HEK293 (cell line): ENCODE data around the gene ZBTB47.

Experiments used
- HOXA7 ChIP-seq: sonication (generic); formaldehyde crosslinking; IDR thresholded peaks from 2 replicates; pipeline ENCODE4 v1.8.1; 2022; ENCODE audit warnings: missing genetic modification reagents, borderline replicate concordance
- IKZF3 ChIP-seq: fragments of 450-650 bp; IDR thresholded peaks from 2 replicates; pipeline ENCODE4 v1.5.0; 2018; ENCODE audit warnings: missing biosample characterization, mild to moderate bottlenecking, missing genetic modification characterization, moderate library complexity
- KLF10 ChIP-seq: fragments of 450-650 bp; IDR thresholded peaks from 2 replicates; pipeline ENCODE4 v1.5.1; 2018; ENCODE audit warnings: missing biosample characterization, mild to moderate bottlenecking, missing genetic modification characterization
- ZBTB7A ChIP-seq: fragments of 450-650 bp; formaldehyde crosslinking; IDR thresholded peaks from 2 replicates; pipeline ENCODE4 v1.5.1; 2016; ENCODE audit warnings: low read depth, missing biosample characterization, missing genetic modification characterization
- ZNF211 ChIP-seq: fragments of 450-650 bp; formaldehyde crosslinking; IDR thresholded peaks from 2 replicates; pipeline ENCODE4 v1.5.1; 2016; ENCODE audit warnings: low read depth, missing biosample characterization, missing genetic modification characterization
- ZNF248 ChIP-seq: fragments of 450-650 bp; formaldehyde crosslinking; IDR thresholded peaks from 2 replicates; pipeline ENCODE4 v1.5.1; 2017; ENCODE audit warnings: missing biosample characterization, missing genetic modification characterization
- ZNF266 ChIP-seq: fragments of 450-650 bp; formaldehyde crosslinking; IDR thresholded peaks from 2 replicates; pipeline ENCODE4 v1.5.1; 2016; ENCODE audit warnings: missing biosample characterization, missing genetic modification characterization, low read depth
- ZNF302 ChIP-seq: fragments of 450-650 bp; formaldehyde crosslinking; IDR thresholded peaks from 2 replicates; pipeline ENCODE4 v1.5.1; 2016; ENCODE audit warnings: missing biosample characterization, missing genetic modification characterization, low read depth
- ZNF341 ChIP-seq: fragments of 450-650 bp; formaldehyde crosslinking; IDR thresholded peaks from 2 replicates; pipeline ENCODE4; 2016; ENCODE audit warnings: low read depth, missing biosample characterization, missing genetic modification characterization
- ZNF366 ChIP-seq: fragments of 450-650 bp; formaldehyde crosslinking; conservative IDR thresholded peaks from 2 replicates; pipeline ENCODE4 v1.5.1; 2016; ENCODE audit warnings: missing biosample characterization, missing genetic modification characterization
- ZNF416 ChIP-seq: fragments of 450-650 bp; formaldehyde crosslinking; IDR thresholded peaks from 2 replicates; pipeline ENCODE4 v1.5.1; 2016; ENCODE audit warnings: missing biosample characterization, missing genetic modification characterization
- ZNF473 ChIP-seq: fragments of 450-650 bp; formaldehyde crosslinking; IDR thresholded peaks from 2 replicates; pipeline ENCODE4 v1.5.1; 2017; ENCODE audit warnings: missing biosample characterization, missing genetic modification characterization
- ZNF544 ChIP-seq: fragments of 450-650 bp; formaldehyde crosslinking; IDR thresholded peaks from 2 replicates; pipeline ENCODE4 v1.5.0; 2017; ENCODE audit warnings: missing biosample characterization, missing genetic modification characterization
- ZNF76 ChIP-seq: fragments of 450-650 bp; formaldehyde crosslinking; IDR thresholded peaks from 2 replicates; pipeline ENCODE4; 2016; ENCODE audit warnings: low read depth, missing biosample characterization, missing genetic modification characterization, borderline replicate concordance
- ZNF792 ChIP-seq: fragments of 450-650 bp; formaldehyde crosslinking; IDR thresholded peaks from 2 replicates; pipeline ENCODE4 v1.5.1; 2016; ENCODE audit warnings: missing biosample characterization, missing genetic modification characterization
- TF ChIP-seq, protein P1 (sequence below): fragments of 450-650 bp; formaldehyde crosslinking; IDR thresholded peaks from 2 replicates; pipeline ENCODE4 v1.5.1; 2016; ENCODE audit warnings: missing biosample characterization, missing genetic modification characterization
- TF ChIP-seq, protein P2 (sequence below): fragments of 450-650 bp; formaldehyde crosslinking; conservative IDR thresholded peaks from 2 replicates; pipeline ENCODE4 v1.5.1; 2016; ENCODE audit warnings: low read depth, missing biosample characterization, missing genetic modification characterization
- TF ChIP-seq, protein P3 (sequence below): fragments of 450-650 bp; formaldehyde crosslinking; IDR thresholded peaks from 2 replicates; pipeline ENCODE4 v1.5.1; 2016; ENCODE audit warnings: missing biosample characterization, missing genetic modification characterization
- TF ChIP-seq, protein P4 (sequence below): fragments of 450-650 bp; formaldehyde crosslinking; IDR thresholded peaks from 2 replicates; pipeline ENCODE4 v1.5.1; 2016; ENCODE audit warnings: missing biosample characterization, missing genetic modification characterization
- TF ChIP-seq, protein P5 (sequence below): fragments of 450-650 bp; formaldehyde crosslinking; IDR thresholded peaks from 2 replicates; pipeline ENCODE4 v1.5.1; 2016; ENCODE audit warnings: missing biosample characterization, missing genetic modification characterization
- TF ChIP-seq, protein P6 (sequence below): fragments of 450-650 bp; IDR thresholded peaks from 2 replicates; pipeline ENCODE4 v1.5.1; 2018; ENCODE audit warnings: missing biosample characterization, mild to moderate bottlenecking, missing genetic modification characterization

ZBTB47 gene

DNA sequence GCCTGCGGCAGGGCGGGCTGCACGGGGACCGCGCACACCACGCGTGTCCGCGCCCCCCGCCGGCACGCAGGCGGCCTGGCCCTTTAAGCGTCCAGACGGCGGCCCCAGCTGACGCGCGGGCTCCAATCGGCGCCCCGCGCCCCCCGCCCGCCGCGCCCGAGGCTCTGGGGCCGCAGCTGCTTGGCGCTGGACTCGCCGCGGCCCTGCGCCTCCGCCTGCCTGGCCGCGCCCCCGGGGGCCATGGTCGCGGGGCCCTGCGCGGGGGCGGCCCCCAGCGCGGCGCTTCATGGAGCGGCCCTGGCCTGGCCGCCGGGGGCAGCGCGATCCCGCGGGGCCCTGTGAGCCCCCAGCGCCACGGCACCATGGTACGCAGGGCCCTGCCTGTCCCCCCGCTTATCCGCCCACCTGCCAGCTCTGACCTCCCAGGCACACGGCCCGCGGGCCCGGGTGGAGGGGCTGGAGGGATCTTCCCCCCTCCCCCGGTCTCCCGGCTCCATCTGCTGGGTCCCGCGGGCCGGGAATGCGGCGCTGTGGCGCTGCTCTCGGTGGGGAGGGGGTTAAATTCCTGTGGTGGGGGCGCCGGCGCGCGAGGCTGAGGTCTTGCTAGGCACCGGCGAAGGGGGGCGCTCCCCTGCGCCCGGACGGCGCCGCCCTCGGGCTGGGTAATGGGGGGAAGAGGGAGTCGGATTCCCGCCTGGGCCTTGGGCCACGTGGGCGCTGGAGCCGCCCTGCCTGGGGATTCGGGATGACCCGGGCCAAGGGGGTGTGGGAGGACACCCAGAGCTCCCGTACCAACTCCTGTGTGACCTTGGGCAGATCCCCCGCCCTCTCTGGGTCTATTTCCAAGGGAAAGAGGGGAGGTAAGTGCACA, 1.1 kb downstream of the ZBTB47 start (continued):
- TF ChIP-seq, protein P1, sequence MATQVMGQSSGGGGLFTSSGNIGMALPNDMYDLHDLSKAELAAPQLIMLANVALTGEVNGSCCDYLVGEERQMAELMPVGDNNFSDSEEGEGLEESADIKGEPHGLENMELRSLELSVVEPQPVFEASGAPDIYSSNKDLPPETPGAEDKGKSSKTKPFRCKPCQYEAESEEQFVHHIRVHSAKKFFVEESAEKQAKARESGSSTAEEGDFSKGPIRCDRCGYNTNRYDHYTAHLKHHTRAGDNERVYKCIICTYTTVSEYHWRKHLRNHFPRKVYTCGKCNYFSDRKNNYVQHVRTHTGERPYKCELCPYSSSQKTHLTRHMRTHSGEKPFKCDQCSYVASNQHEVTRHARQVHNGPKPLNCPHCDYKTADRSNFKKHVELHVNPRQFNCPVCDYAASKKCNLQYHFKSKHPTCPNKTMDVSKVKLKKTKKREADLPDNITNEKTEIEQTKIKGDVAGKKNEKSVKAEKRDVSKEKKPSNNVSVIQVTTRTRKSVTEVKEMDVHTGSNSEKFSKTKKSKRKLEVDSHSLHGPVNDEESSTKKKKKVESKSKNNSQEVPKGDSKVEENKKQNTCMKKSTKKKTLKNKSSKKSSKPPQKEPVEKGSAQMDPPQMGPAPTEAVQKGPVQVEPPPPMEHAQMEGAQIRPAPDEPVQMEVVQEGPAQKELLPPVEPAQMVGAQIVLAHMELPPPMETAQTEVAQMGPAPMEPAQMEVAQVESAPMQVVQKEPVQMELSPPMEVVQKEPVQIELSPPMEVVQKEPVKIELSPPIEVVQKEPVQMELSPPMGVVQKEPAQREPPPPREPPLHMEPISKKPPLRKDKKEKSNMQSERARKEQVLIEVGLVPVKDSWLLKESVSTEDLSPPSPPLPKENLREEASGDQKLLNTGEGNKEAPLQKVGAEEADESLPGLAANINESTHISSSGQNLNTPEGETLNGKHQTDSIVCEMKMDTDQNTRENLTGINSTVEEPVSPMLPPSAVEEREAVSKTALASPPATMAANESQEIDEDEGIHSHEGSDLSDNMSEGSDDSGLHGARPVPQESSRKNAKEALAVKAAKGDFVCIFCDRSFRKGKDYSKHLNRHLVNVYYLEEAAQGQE (tag by site-specific recombination) = no peak
- TF ChIP-seq KLF10 (tag by site-specific recombination) (0 out of 2 replicates have a peak, but pooled peaks have one; percentile 33), ZNF792 (tag by site-specific recombination) (no peak), ZNF544 (tag by site-specific recombination) (no peak), ZNF473 (tag by site-specific recombination) (no peak), IKZF3 (tag by site-specific recombination) (peak; percentile 44; the same call in 1 of the 2 replicates), ZNF211 (no peak), ZNF302 (tag by site-specific recombination) (no peak), ZNF416 (tag by site-specific recombination) (no peak), ZNF76 (tag by site-specific recombination) (no peak), ZNF266 (no peak), ZBTB7A (no peak), HOXA7 (CRISPR knock-in tag) (no peak), ZNF248 (no peak), ZNF341 (no peak), ZNF366 (tag by site-specific recombination) (no peak)
- TF ChIP-seq, protein P2, sequence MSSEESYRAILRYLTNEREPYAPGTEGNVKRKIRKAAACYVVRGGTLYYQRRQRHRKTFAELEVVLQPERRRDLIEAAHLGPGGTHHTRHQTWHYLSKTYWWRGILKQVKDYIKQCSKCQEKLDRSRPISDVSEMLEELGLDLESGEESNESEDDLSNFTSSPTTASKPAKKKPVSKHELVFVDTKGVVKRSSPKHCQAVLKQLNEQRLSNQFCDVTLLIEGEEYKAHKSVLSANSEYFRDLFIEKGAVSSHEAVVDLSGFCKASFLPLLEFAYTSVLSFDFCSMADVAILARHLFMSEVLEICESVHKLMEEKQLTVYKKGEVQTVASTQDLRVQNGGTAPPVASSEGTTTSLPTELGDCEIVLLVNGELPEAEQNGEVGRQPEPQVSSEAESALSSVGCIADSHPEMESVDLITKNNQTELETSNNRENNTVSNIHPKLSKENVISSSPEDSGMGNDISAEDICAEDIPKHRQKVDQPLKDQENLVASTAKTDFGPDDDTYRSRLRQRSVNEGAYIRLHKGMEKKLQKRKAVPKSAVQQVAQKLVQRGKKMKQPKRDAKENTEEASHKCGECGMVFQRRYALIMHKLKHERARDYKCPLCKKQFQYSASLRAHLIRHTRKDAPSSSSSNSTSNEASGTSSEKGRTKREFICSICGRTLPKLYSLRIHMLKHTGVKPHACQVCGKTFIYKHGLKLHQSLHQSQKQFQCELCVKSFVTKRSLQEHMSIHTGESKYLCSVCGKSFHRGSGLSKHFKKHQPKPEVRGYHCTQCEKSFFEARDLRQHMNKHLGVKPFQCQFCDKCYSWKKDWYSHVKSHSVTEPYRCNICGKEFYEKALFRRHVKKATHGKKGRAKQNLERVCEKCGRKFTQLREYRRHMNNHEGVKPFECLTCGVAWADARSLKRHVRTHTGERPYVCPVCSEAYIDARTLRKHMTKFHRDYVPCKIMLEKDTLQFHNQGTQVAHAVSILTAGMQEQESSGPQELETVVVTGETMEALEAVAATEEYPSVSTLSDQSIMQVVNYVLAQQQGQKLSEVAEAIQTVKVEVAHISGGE = no peak
- TF ChIP-seq, protein P3, sequence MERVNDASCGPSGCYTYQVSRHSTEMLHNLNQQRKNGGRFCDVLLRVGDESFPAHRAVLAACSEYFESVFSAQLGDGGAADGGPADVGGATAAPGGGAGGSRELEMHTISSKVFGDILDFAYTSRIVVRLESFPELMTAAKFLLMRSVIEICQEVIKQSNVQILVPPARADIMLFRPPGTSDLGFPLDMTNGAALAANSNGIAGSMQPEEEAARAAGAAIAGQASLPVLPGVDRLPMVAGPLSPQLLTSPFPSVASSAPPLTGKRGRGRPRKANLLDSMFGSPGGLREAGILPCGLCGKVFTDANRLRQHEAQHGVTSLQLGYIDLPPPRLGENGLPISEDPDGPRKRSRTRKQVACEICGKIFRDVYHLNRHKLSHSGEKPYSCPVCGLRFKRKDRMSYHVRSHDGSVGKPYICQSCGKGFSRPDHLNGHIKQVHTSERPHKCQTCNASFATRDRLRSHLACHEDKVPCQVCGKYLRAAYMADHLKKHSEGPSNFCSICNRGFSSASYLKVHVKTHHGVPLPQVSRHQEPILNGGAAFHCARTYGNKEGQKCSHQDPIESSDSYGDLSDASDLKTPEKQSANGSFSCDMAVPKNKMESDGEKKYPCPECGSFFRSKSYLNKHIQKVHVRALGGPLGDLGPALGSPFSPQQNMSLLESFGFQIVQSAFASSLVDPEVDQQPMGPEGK (tag by site-specific recombination) = peak; percentile 82
- TF ChIP-seq, protein P4, sequence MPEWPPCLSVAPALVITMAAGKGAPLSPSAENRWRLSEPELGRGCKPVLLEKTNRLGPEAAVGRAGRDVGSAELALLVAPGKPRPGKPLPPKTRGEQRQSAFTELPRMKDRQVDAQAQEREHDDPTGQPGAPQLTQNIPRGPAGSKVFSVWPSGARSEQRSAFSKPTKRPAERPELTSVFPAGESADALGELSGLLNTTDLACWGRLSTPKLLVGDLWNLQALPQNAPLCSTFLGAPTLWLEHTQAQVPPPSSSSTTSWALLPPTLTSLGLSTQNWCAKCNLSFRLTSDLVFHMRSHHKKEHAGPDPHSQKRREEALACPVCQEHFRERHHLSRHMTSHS (tag by site-specific recombination) = no peak
- TF ChIP-seq, protein P5, sequence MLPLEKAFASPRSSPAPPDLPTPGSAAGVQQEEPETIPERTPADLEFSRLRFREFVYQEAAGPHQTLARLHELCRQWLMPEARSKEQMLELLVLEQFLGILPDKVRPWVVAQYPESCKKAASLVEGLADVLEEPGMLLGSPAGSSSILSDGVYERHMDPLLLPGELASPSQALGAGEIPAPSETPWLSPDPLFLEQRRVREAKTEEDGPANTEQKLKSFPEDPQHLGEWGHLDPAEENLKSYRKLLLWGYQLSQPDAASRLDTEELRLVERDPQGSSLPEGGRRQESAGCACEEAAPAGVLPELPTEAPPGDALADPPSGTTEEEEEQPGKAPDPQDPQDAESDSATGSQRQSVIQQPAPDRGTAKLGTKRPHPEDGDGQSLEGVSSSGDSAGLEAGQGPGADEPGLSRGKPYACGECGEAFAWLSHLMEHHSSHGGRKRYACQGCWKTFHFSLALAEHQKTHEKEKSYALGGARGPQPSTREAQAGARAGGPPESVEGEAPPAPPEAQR (tag by site-specific recombination) = no peak
- TF ChIP-seq, protein P6, sequence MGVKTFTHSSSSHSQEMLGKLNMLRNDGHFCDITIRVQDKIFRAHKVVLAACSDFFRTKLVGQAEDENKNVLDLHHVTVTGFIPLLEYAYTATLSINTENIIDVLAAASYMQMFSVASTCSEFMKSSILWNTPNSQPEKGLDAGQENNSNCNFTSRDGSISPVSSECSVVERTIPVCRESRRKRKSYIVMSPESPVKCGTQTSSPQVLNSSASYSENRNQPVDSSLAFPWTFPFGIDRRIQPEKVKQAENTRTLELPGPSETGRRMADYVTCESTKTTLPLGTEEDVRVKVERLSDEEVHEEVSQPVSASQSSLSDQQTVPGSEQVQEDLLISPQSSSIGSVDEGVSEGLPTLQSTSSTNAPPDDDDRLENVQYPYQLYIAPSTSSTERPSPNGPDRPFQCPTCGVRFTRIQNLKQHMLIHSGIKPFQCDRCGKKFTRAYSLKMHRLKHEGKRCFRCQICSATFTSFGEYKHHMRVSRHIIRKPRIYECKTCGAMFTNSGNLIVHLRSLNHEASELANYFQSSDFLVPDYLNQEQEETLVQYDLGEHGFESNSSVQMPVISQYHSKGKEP = no peak
